GF-D8 (cell line): ENCODE measurements around the gene FGB.

Source experiments
- DNase-seq: peaks from one replicate; lab custom pipeline; 2025; lab: John Stamatoyannopoulos, UW

Gene FGB

DNA sequence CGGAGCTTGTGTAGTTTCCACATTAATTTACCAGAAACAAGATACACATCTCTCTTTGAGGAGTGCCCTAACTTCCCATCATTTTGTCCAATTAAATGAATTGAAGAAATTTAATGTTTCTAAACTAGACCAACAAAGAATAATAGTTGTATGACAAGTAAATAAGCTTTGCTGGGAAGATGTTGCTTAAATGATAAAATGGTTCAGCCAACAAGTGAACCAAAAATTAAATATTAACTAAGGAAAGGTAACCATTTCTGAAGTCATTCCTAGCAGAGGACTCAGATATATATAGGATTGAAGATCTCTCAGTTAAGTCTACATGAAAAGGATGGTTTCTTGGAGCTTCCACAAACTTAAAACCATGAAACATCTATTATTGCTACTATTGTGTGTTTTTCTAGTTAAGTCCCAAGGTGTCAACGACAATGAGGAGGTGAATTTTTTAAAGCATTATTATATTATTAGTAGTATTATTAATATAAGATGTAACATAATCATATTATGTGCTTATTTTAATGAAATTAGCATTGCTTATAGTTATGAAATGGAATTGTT, at the start of gene FGB:
Gene FGB (plus strand): TSS at position 315 of the 558 bp plus-strand sequence. CDS start 8 bp downstream, at position 323.
- DNase-seq, result no peak

DNA sequence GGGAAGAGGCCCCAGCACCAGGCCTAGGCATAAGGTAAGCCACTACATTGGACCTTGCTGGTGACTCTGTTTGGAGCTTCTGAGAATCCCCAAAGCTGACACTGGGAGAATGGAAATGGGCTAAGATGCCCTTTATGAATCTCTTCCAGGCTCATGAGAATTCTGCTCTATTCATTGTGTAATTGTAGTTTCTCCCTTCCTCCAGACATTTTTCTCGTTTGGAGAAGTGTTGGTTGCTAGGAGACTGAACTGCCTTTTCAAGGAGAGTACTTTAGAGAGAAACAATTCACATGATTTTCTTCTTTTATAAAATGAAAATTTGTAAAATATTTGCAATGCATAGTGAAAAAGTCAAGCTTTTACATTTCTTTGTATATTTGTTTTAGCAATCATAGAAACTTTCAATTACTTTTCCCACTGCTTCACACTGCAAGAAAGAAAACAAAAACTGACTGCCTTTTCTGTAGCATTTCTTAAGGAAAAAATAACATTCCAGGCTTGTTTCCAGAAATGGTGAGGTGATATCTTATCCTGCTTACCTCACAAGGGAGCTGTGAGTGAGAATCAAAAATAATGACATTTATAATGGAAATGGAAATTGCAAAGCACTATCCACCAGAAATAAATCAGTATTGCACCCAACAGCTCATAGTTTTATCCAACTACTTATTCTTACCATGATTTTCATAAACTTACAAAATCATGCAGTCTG, 46.3 kb upstream of the FGB start:
- no peak for DNase-seq

DNA sequence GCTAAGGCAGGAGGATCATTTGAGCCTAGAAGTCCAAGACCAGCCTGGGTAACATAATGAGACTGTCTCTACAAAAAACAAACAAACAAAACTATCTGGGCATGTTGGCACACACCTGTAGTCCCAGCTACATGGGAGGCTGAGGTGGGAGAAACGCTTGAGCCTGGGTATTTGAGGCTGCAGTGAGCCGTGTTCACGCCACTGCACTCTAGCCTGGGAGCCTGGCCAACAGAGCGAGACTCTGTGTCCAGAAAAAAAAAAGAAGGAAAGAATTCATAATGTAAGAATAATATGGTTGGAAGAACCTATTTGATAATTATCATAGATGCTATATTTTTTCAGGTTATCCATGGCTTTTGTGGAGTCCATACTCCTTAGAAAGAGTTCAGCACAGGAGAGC, 45.2 kb upstream of the FGB start:
- DNase-seq, result no peak

DNA sequence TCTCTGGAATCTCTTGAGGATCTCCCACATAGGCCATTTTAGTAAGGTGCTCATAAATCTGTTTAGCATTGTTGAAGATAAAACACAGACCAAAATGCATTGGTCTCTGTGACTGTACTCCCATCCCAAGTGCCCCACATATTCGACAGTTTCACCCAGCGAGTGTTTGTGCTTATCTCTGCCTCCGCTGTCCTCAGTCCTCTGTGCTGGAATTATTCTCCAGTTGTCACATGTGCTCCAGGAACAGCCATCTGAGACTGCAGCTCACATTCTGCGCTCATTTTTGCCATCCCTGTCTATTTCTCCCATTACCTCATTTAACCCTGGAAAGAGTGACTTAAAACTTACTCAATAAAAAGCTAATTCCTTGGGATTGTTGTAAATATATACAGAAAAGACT, 43.6 kb upstream of the FGB start:
- DNase-seq, result no peak

DNA sequence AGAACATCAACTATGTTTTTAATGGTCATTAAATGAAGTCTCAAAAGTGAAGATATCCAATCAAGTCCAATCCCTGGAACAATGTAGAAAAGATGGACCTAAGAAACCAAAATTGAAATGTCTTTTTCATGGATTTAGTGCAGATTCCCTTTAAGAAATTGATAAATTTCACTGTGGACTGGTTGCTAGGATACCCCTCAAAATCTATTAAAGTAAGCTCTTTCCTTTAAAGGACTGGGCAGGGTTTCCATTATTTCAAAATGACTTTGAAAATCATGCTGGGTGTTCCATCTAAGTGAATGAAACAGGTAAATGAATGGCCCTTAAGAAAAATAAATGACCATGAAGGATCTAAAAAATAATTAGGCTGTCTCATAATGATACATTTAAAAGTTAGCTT, 41.2 kb upstream of the FGB start:
- no peak for DNase-seq

DNA sequence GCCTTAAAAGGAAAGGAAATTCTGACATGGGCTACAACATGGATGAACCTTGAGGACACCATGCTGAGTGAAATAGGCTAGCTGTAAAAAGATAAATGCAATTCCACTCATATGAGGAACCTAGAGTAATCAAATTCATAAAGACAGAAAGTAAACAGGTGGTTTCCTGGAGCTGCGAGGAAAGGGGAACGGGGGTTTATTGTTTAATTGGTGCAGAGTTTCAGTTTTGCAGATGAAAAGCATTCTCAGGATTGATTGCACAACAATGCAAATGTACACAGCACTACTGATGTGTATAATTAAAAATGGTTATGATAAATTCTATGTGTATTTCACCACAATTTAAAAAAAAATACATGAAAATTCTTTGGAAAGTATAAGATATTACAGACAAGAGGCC, 36.7 kb upstream of the FGB start:
- no peak for DNase-seq

DNA sequence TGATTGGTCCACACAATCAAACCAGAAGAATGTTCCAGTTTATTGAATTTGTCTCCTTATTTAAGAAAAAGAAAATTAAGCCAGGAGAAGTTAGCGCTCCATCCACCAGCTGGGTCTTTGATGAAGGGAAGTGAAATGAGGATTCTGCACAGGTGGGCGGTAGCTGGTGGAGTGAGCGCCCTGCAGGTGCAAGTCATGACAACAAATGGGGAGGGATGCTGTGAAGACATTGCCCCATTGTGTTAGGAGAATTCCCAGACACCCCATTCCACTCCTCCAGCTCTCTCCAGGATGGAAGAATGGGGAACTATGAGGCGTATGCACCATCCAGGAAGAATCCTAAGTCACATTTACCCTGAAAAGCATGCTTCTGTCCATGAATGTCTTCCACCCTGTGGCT, 35.5 kb upstream of the FGB start:
- DNase-seq, result no peak

DNA sequence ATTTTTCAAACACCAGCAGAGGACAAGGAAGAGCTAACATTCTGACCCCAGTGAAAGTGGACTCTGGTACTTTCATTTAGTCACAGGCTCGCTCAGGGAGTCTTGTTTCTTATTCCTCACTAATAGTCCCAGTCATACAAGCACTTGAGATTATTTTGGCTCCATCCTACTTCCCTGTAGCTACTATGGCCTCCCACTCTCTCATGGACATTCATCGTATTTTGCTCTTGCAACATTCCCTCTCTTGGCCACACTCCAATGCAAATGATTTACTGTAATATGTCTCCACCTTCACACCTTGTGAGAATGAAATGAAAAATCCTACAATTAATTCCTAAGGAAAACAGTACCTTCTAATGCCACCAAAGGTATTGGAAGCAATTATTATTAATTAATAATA, 33.9 kb upstream of the FGB start:
- DNase-seq, result no peak

DNA sequence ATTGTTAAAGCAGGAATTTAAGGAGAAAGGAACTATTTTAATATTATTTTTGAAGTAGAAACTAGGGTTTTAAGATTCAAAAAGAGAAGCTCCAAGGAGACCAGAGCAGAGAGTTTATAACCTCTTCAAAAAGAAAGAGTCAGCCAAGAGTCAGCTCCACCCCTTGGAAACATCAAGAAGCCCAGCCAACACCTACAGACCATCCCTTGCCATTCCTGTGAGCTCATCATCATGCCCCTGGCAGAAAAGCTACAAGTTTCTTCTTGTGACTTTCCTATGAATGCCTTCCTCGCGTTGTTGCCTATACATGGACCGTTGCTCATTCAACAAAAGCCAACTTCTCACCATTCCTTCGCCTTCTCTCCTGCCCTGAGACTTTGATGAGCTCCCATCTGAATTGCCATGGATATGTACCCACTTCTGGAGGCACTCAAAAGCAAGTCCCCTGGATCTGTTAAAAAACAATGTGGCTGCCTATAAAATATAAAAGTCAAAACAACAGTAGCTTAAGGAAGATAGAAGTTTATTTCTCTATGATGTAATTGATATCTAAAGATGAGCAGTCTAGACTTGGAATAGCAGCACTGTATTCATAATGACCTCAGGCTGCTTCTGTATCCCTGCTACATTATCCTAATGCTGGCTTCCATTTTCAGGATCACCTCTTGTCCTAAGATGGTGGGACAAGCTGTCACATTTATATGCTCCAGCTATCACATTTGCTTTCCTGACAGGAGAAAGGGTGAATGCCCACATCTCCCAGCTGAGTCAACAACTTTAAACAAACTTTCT, 32.9 kb upstream of the FGB start:
- no peak for DNase-seq

DNA sequence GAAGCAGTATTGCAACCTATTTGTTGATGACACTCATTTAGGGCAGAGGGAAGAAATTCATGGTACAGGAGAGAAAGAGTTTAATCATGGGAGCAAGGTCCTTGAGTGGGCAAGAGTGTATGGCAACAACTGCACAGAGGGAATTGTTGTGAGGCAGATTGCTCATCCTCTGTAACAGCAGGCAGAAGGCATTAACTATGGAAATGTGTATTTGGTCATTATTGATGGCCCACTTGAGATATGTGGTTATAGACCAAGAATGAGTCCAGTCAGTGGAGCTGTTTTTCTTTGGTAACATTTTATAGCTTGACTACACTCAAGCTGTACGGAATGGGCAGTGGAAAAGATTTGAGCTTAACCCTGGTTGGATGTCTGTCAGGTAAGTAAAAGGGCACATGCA, 28.5 kb upstream of the FGB start:
- DNase-seq, result no peak

DNA sequence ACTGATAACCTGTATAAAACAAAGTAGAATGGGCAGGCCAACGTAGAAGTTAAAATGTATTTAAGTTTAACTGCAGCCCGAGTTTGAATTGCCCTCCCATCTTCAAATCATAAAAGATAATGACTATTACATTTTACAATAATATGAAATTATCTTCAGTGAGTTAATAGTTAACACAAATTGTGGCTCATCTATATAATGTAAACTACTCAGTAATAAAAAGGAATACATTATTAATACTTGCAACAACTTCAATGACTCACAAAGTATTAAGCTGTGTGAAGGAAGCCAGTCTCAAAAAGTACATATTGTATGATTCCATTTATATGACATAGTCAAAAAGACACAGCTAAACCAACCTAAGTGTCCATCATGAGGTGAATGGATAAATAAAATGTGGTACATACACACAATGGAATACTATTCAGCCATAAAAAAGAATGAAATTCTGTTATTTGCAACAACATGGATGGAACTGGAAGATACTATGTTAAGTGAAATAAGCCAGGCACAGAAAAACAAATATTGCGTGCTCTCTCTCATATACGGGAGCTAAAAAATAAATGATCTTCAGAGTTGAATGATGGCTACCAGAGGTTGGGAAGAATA, 20.4 kb upstream of the FGB start:
- no peak for DNase-seq

DNA sequence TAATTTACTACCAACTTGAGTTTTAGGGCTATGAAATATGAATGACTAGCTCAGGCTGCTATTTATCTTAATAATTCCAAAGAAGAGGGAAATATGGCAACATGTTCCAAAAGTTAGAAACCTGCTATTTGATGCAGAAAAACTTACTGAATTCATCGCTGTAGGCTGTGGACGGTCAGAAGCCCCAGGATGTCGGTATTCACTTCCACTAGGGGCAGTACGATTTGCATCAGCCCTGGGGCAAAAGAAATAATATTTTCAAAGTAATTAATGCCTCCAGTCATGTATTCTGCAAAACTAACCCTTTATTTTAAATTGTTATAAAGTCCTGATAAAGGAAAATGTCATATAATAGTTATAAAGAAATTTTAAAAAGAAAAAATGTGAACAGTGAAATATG, 17.1 kb upstream of the FGB start:
- no peak for DNase-seq

DNA sequence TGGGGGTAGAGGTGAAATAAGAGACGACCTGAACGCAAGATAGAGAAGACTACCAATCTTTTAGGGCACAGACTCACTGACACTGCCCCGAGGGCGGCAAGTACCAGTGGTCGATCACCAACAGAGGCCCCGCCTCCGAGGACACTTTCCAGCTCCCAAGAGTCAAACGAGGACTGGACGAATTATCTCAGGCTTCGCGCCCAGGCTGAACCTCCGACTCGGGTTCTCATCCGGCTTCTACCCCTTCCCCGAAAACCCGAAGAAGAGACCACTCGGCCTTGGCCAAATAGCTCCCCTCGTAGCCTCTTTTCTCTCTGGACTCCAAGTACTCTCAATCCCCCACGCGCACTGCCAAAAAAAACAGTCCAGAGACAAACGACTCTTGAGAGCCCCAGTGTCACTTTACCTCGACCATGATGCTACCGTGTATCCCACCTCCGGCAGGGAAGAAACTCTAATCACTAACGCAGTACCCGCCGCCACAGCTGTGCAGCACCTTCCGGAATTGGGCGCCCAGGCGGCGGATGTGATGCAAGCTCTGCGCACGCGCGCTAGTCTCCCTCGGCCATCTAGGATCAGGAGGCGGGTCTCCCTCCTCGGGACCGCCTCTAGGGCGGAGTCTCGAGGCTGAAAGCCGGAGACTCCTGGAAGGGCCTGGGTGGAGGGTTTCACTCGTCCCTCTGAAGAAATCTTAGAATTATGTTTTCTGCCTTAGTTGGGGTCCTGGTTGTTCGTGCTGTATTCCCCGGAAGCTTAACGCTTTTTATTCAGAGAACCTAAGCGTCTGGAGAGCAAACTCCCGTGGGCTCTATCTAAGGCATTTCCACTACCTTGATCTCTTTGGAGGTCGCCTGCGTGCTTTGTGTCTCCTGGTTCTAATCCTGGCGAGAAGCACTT, 12.7 kb upstream of the FGB start, which contains the start of gene PLRG1:
Gene PLRG1 (minus strand): TSS at position 507 of the 897 bp plus-strand sequence. CDS start 92 bp downstream, at position 415.
- DNase-seq, result peak; percentile 78

DNA sequence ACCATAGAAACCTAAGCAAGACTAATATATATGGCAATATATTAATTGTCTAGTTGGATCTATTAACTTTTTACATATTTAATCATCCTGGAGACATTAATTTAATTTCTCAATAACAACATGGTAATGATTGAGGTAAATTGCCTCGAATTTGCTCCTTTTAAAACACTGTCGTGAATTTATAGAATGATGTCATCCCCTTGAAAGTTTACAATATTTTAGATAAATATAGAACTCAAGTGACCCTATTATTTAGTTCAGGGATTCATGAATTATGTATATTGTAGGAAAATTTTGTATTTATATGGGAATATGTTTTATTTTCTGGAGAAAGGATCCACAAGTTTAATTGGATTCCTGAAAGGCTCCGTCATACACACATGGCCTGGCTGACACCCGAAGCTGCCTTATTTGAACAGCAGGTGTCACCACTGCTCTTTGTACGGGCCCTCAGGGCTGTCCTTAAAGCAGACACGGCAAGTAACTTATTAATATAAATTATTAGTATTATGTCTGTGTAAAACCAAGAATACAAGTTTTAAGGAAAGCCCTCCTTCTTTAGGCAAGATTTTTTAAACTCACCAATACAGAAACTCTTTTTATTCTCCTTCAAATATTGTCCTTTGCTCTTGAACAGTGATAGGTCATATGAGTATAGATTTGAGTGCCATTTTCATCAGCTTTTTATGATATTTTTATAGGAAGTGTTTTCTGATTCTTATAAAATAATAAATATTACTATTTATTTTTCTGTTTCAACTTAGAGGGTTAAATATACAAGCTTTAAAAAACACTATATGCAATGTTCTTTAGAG, 10.7 kb upstream of the FGB start:
- DNase-seq, result peak; percentile 26

DNA sequence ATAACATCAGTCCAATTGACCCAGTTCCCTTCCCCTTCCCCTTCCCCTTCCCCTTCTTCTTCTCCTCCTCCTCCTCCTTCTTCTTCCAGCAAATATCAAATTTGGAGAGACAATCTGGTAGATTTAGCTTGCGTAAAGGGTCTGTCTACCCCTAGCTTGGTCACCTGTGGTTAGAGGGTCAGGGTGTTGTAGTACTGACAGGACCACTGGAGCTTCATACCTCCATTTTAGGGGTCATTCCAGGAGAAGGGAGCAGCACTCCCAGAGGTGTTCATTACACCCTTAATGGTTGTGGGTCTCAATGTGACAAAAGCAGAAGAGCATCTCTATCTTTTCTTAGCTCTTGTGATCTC, 3.7 kb upstream of the FGB start:
- no peak for DNase-seq

DNA sequence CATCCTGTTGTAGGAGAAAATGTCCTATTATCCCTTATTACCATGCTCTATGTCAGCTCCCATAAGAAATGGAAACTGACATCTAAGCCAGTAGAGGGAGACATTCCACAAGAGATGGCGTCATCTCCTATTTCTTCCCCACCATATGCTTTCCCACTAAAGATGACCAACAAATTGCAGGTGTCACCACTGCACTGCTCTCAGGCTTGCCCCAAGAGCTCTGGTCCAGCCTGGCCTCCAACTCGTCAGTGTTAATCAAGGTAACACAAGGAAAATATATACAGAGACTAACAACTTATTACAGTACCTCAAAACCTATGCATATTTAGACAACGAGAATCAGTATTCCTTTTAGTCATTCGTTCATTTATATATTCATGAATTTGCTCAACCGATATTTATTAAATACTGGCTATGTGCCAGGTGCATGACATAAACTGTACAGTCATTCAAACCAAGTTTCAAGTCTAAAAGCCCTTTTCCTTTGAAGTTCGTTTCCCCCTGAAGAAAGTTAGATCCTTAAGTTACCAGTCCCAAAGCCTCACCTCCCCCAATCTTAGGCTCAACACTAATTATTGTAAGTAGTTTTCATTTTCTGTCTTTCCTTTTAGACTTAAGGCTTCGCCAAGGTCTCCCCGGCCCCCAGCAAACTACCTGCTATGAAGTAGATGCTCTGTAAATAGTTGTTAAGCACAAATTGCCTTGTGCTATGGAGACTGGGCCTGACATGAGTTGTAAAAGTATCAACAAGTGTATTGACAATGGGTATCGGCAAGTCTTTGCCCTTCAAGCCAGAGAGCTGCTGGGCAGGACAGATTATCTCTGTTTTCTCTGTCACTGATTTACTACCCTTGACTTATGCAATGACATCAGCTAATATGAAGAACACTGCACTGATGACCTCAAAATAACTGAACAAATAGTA, 3.1 kb upstream of the FGB start:
- no peak for DNase-seq

DNA sequence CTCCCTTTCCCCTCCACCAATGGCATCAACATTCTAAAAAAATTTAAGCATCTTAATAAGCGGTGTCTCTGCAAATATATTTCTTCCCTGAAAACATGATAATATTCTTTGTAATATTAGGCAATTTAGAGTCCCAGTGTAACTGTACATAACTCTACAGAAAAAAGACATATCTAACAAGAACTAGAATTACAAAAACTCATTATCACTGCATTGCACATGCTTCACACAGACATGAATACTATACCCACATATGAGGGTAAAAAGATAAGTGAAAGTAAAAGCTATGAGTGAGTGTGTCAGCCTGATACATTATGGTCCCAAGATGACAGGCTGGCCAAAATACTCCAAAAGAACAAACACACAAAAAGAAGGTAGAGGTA, 2.4 kb upstream of the FGB start:
- DNase-seq, result no peak

DNA sequence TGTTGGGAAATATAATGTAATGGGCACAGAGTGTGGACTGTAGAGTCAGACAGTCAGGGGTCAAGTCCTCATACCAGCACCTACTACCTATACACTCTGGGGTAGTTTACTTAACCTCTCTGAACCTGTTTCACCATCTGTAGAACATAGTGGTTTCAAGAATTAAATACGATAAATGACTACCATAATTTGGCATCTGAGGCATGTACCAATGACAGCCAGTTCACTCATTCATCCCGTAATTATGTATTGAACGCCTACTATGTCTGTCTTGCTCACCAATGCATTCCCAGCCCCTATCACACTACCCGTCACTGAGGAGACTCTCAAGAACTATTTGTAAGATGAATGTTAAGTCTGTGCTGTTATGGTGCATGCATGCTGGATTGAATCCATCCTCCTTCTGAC, 2.0 kb upstream of the FGB start:
- no peak for DNase-seq

DNA sequence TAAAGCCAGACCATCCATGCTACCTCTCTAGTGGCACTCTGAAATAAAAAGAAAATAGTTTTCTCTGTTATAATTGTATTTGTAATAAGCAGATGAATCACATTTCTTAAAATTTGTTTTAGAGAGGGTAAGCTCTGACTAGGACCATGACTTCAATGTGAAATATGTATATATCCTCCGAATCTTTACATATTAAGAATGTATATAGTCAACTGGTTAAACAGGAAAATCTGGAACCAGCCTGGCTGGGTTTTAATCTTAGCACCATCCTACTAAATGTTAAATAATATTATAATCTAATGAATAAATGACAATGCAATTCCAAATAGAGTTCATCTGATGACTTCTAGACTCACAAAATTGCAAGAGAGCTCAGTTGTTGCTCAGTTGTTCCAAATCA, 1.5 kb downstream of the FGB start:
- DNase-seq, result no peak

DNA sequence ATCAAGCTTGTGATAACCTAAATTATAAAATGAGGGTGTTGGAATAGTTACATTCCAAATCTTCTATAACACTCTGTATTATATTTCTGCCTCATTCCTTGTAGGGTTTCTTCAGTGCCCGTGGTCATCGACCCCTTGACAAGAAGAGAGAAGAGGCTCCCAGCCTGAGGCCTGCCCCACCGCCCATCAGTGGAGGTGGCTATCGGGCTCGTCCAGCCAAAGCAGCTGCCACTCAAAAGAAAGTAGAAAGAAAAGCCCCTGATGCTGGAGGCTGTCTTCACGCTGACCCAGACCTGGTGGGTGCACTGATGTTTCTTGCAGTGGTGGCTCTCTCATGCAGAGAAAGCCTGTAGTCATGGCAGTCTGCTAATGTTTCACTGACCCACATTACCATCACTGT, 2.9 kb downstream of the FGB start:
- no peak for DNase-seq
